SKM-1 (cell line): Measurements from ENCODE around the gene DAG1.

ENCODE experiments used
- DNase-seq: peaks from one replicate; lab custom pipeline; 2025; ENCODE audit not compliant: unreplicated experiment; lab: John Stamatoyannopoulos, UW

The DAG1 gene

GRCh38 chr3:49469936-49470713 lies at the start of gene DAG1:
TSS of gene DAG1 (plus strand) at chr3:49470267. CDS start at chr3:49510535, 40,268 bp downstream.
- peak; percentile 92 for DNase-seq

- no peak for DNase-seq
These were observed 48.1 kb upstream of the DAG1 start for GRCh38 chr3:49421890-49422378.

- DNase-seq: no peak
These were observed 47.5 kb upstream of the DAG1 start, which contains the start of gene AMT for GRCh38 chr3:49422379-49423248. TSS of gene AMT (minus strand) at chr3:49422473. CDS start at chr3:49422450, 23 bp downstream.

- no peak for DNase-seq
These were observed 45.3 kb upstream of the DAG1 start for GRCh38 chr3:49424816-49425215.

GRCh38 chr3:49427586-49427985 lies 42.5 kb upstream of the DAG1 start:
- DNase-seq: no peak

DNA sequence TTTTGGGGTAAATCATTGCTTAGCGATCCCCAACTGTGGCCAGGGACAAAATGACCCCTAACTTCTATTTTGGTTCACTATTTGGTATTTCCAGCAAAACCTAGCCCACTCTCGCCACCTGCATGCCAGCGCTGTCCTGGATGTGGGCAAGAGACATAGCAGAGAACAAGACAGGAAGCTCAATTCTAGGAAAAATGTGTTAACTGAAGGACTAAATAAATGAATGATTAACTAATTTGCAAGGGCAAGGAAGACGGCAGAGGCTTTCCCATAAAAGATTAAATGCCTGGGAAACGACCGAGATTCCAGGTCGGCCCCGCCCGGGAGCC lies 41.4 kb upstream of the DAG1 start:
- no peak for DNase-seq

DNA sequence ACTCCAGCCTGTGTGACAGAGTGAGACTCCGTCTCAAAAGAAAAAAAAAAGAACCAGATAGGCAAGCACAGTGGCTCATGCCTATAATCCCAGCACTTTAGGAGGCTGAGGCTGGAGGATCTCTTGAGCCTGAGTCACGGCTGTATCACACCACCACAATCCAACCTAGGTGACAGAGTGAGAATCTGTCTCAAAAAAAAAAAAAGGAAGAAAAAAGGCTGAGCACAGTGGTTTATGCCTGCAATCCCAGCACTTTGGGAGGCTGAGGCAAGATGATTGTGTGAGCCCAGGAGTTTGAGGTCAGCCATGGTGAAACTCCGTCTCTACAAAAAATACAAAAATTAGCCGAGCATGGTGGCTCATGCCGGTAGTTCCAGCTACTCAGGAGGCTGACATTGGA lies 35.3 kb upstream of the DAG1 start:
- DNase-seq: no peak

DNA sequence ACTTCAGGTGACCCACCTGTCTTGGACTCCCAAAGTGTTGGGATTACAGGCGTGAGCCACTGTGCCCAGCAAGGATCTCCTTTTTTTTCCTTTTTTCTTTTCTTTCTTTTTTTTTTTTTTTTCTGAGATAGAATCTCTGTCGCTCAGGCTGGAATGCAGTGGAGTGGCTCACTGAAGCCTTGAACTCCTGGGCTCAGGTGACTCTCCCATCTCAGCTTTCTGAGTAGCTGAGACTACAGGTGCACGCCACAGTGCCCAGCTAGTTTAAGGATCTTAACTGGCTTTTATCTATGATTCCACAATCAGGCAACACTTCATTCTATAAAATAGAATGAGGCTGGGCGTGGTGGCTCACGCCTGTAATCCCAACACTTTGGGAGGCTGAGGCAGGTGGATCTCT lies 24.7 kb upstream of the DAG1 start:
- DNase-seq: no peak

GRCh38 chr3:49453621-49454020 lies 16.4 kb upstream of the DAG1 start:
- no peak for DNase-seq

DNA sequence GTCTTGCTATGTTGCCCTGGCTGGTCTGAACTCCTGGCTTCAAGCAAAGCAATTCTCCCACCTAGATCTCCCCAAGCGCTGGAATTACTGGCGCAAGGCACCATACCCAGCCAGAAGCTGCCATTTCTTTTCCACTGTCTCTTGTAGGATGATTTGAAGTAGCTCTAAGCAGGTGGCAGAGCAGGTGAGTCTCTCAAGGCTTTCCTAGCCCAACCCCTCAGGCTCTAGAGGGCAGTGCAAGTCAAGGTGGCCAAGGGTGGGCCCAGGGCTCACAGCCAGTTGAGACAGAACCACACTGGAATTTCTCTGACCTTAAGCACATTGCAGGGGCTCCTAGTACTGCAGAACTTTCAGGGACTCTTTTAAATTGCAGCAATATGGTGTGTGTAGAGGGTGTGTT lies 15.6 kb upstream of the DAG1 start:
- DNase-seq: no peak

GRCh38 chr3:49454898-49455681 lies 15.0 kb upstream of the DAG1 start:
- no peak for DNase-seq

DNA sequence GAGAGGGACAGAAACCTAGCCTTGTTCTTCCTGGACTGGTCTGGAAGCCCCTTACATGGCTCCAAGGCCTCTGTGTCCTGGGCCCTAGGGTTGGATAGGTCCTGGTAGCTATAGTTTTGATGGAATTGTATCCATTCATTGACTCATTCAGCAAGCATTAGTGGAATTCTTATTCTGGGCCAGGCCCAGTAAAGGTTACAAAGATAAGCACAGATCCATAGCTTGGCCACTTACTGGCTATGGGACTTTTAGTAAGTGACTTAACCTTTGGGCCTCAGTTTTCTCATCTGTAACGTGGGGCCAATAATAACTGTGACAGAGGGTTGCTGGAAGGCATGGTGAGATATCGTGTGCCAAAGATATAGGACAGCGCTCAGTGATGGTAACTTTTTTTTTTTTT lies 13.6 kb upstream of the DAG1 start:
- DNase-seq: no peak

GRCh38 chr3:49460188-49460890 lies 9.7 kb upstream of the DAG1 start:
- no peak for DNase-seq

- no peak for DNase-seq
These were observed 9.1 kb upstream of the DAG1 start for GRCh38 chr3:49460956-49461355.

- DNase-seq: no peak
These were observed 8.5 kb upstream of the DAG1 start for GRCh38 chr3:49461443-49462171.

DNA sequence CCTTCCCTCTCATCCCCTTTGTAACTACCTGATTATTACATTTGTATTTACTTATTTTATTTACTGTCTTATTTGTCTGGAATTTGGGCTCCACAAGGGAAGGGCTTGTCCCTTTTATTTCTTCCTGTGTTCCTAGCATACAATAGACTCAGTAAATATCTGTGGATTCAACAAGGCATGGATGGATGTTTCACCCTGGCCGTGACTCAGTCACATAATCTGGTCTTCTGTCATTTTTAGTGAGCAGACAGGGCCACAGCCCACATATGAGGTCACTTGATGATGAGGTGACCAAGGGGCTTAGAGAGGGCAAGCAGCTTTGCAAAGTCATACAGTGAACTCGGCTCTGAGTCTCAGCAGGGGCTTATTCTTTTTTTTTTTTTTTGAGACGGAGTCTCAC lies 7.8 kb upstream of the DAG1 start:
- DNase-seq: no peak

GRCh38 chr3:49465270-49466034 lies 4.6 kb upstream of the DAG1 start:
- DNase-seq: no peak

DNA sequence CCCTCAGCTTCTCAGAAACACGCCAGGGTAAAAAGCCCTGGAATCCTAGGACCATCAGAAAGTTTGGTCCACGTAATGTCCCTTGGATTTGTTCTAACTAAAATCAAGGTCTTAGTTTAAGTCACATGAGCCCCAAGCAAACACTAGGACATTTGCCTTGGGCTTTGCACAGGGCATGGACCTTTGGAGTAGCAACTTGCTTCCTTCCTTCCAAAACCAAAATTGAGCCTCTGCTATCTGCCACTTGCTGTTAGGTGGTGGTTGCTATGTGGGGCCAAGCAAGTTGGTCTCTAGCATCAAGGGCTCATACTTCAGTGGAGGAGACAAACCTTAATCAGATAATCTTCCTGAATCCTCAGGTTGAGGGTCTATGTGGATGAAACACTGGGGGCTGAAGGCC lies 4.0 kb upstream of the DAG1 start:
- no peak for DNase-seq
